BJ (cell line): Measurements from ENCODE around the gene WDR33. TPM values are rescaled to one million over a fixed set of nuclear protein-coding genes. Genes with fewer than 3 reads are reported as not detected.
"Not testable (repeated sequence)": the region's sequence is repeated elsewhere in the genome, so short reads cannot be mapped to it uniquely, and the experiment has no call there.

ENCODE experiments used
- CTCF ChIA-PET: fragments of 350-600 bp; formaldehyde crosslinking; extraction: SDS; loops from one replicate; lab custom pipeline; 2021; ENCODE audit warnings: antibody characterized with exemption, inconsistent platforms; lab: Yijun Ruan, JAX
- POLR2A ChIA-PET: fragments of 300-600 bp; sonication (Branson Sonifier 250); formaldehyde crosslinking; extraction: SDS; loops from one replicate; lab custom pipeline; 2021; ENCODE audit warnings: antibody characterized with exemption; lab: Charles Lee
- DNase-seq: peaks from one replicate; pipeline ENCODE4 v3.0.0-alpha.2; 2011; ENCODE audit warnings: low read depth
- H3K27me3 ChIP-seq: 2 replicates; pipeline ENCODE4 v1.6.0; 2011; ENCODE audit warnings: low read length; ENCODE audit not compliant: control insufficient read depth, insufficient read depth
- H3K36me3 ChIP-seq: 2 replicates; pipeline ENCODE4 v1.5.1; 2011; ENCODE audit warnings: low read length; ENCODE audit not compliant: control insufficient read depth, insufficient read depth
- H3K4me3 ChIP-seq: 2 replicates; pipeline ENCODE4 v1.5.1; 2011; ENCODE audit warnings: low read depth, mild to moderate bottlenecking, control low read depth, low read length
- CTCF ChIP-seq: IDR thresholded peaks from 2 replicates; pipeline ENCODE4 v1.5.1; 2011; ENCODE audit warnings: low read depth, mild to moderate bottlenecking, control low read depth, inconsistent platforms, low read length, moderate library complexity; ENCODE audit not compliant: insufficient read depth
- polyA plus RNA-seq: library from polyadenylated mRNA; depleted of rRNA; stranded (reverse); fragments of >200 nt; gene quantifications from 2 replicates; pipeline ENCODE4 v1.2.3, GENCODE V29; 2011

Gene WDR33
- polyA plus RNA-seq, 1 experiment = 14.8 TPM

GRCh38 chr2:127759931-127760330 is 51.0 kb downstream of the WDR33 start:
- H3K27me3 ChIP-seq = no peaks in the 10 kb centered on the region
- H3K4me3 ChIP-seq = no peak overlapping the region
- no peak for DNase-seq
- peaks cover 2% of the 10 kb centered on the region; the same call in 1 of the 2 replicates for H3K36me3 ChIP-seq
- TF ChIP-seq CTCF = no peak
- ChIA-PET POLR2A (interaction anchor here (0.6 kb wide), 2 partner anchors 25 to 624 kb away, joined by 3 read pairs; no protein-coding TSS in a partner anchor), CTCF (interaction anchor here (0.6 kb wide), 1 partner anchor 33 kb away, joined by 4 read pairs; no protein-coding TSS in a partner anchor)

GRCh38 chr2:127754186-127754585 is 56.8 kb downstream of the WDR33 start:
- CTCF ChIA-PET = no interaction called here

GRCh38 chr2:127753374-127753773 is 57.6 kb downstream of the WDR33 start:
- Histone ChIP-seq H3K36me3 (no peaks in the 10 kb centered on the region), H3K27me3 (no peaks in the 10 kb centered on the region), H3K4me3 (no peak overlapping the region)
- CTCF ChIA-PET = no interaction called here
- no peak for TF ChIP-seq CTCF
- POLR2A ChIA-PET = no interaction called here
- DNase-seq = no peak

More at GRCh38 chr2:127754186-127754585, 56.8 kb downstream of the WDR33 start:
- Histone ChIP-seq H3K27me3 (no peaks in the 10 kb centered on the region), H3K4me3 (no peak overlapping the region), H3K36me3 (no peaks in the 10 kb centered on the region)
- no peak for TF ChIP-seq CTCF
- POLR2A ChIA-PET = no interaction called here
- DNase-seq = no peak

GRCh38 chr2:127749537-127749936 is 61.4 kb downstream of the WDR33 start:
- DNase-seq, H3K36me3 ChIP-seq, POLR2A ChIA-PET, H3K4me3 ChIP-seq, CTCF ChIA-PET, H3K27me3 ChIP-seq: not testable (repeated sequence)

- Histone ChIP-seq H3K4me3 (no peak overlapping the region), H3K27me3 (no peaks in the 10 kb centered on the region), H3K36me3 (no peaks in the 10 kb centered on the region; the same call in 1 of the 2 replicates)
- TF ChIP-seq CTCF = no peak
- DNase-seq = no peak
- ChIA-PET POLR2A (no interaction called here), CTCF (no interaction called here)
These were observed 63.4 kb downstream of the WDR33 start for GRCh38 chr2:127747621-127748020.

GRCh38 chr2:127743477-127744026 is 67.4 kb downstream of the WDR33 start:
- ChIA-PET POLR2A (no interaction called here), CTCF (no interaction called here)
- TF ChIP-seq CTCF = no peak
- Histone ChIP-seq H3K27me3 (no peaks in the 10 kb centered on the region), H3K36me3 (no peaks in the 10 kb centered on the region; the same call in 1 of the 2 replicates), H3K4me3 (no peak overlapping the region)
- DNase-seq = no peak
